HG02759 (cell line): ENCODE data around the gene BAIAP2.

ENCODE experiments used
- ATAC-seq: cut with Tn5 transposase; IDR thresholded peaks from one replicate; pipeline ENCODE4 v1.9.1; 2021; ENCODE audit warnings: mild to moderate bottlenecking, moderate library complexity; ENCODE audit not compliant: unreplicated experiment

BAIAP2 gene

GRCh38 chr17:81082177-81083073 lies 47.5 kb downstream of the BAIAP2 start:
- no peak for ATAC-seq

GRCh38 chr17:81083125-81083765 lies 48.3 kb downstream of the BAIAP2 start:
- no peak for ATAC-seq

- no peak for ATAC-seq
Observed at GRCh38 chr17:81084680-81085419, 49.9 kb downstream of the BAIAP2 start.

- ATAC-seq = no peak
Observed at GRCh38 chr17:81085420-81085911, 50.5 kb downstream of the BAIAP2 start.

- ATAC-seq = no peak
Observed at GRCh38 chr17:81086789-81087551, 52.0 kb downstream of the BAIAP2 start.

- ATAC-seq = no peak
Observed at GRCh38 chr17:81090361-81091136, 55.6 kb downstream of the BAIAP2 start.

- ATAC-seq = no peak
Observed at GRCh38 chr17:81091154-81091553, 56.2 kb downstream of the BAIAP2 start.

- no peak for ATAC-seq
Observed at GRCh38 chr17:81091774-81092517, 57.0 kb downstream of the BAIAP2 start.

GRCh38 chr17:81092518-81093095 lies 57.7 kb downstream of the BAIAP2 start:
- ATAC-seq = no peak

GRCh38 chr17:81093619-81094508 lies 58.9 kb downstream of the BAIAP2 start:
- ATAC-seq = no peak

GRCh38 chr17:81094509-81095382 lies 59.8 kb downstream of the BAIAP2 start:
- no peak for ATAC-seq

GRCh38 chr17:81095383-81095762 lies 60.4 kb downstream of the BAIAP2 start:
- no peak for ATAC-seq

- ATAC-seq = no peak
Observed at GRCh38 chr17:81096741-81097133, 61.8 kb downstream of the BAIAP2 start.

- ATAC-seq = no peak
Observed at GRCh38 chr17:81097134-81097942, 62.4 kb downstream of the BAIAP2 start.

GRCh38 chr17:81097943-81098308 lies 63.0 kb downstream of the BAIAP2 start:
- no peak for ATAC-seq

- ATAC-seq = no peak
Observed at GRCh38 chr17:81099888-81100287, 64.9 kb downstream of the BAIAP2 start.
